Peyer's patch (tissue), 4 donors: ENCODE results near the gene CRMP1.

Source experiments
- POLR2A ChIP-seq, 2 donors: fragments of 450-650 bp; IDR thresholded peaks; one replicate each; pipeline ENCODE4 v1.5.1; 2017; ENCODE audit warnings: antibody characterized with exemption in 2 of 2, mild to moderate bottlenecking in 2 of 2, moderate library complexity in 2 of 2
- TF ChIP-seq, protein P1 (sequence below), 6 experiments: fragments of 450-650 bp in 4 of 6; fragments of 200-600 bp in 2 of 6; sonication (generic) in 1 of 6; IDR thresholded peaks; one replicate each; pipeline ENCODE4 v1.5.1; 2017 to 2019; ENCODE audit warnings: antibody characterized with exemption in 6 of 6, mild to moderate bottlenecking in 3 of 6, moderate library complexity in 1 of 6

DNA sequence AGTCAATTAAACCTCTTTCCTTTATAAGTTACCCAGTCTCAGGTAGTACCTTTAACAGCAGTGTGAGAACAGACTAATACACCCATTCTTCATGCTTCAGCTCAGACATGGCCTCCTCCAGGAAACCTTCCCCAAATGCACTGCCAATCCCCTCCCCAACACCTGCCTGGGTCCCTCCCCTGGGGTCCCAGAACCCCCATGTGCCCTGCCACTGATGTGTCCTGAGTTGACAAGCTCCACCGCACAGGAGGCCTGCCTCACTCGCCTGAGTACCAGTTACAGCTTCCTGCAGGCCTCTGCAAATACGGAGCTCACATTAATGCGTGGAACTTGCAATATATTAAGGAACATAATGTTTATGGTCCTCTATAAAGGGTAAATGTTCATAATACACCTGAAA, 34.9 kb upstream of the CRMP1 start:
- TF ChIP-seq, protein P1, sequence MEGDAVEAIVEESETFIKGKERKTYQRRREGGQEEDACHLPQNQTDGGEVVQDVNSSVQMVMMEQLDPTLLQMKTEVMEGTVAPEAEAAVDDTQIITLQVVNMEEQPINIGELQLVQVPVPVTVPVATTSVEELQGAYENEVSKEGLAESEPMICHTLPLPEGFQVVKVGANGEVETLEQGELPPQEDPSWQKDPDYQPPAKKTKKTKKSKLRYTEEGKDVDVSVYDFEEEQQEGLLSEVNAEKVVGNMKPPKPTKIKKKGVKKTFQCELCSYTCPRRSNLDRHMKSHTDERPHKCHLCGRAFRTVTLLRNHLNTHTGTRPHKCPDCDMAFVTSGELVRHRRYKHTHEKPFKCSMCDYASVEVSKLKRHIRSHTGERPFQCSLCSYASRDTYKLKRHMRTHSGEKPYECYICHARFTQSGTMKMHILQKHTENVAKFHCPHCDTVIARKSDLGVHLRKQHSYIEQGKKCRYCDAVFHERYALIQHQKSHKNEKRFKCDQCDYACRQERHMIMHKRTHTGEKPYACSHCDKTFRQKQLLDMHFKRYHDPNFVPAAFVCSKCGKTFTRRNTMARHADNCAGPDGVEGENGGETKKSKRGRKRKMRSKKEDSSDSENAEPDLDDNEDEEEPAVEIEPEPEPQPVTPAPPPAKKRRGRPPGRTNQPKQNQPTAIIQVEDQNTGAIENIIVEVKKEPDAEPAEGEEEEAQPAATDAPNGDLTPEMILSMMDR (IDR thresholded peaks at IDR 0.05): no peak
- no peak for TF ChIP-seq POLR2A (IDR thresholded peaks at IDR 0.05)
